ENCODE data around the gene NDUFAF2. TPM values are rescaled to one million over a fixed set of nuclear protein-coding genes. Genes with fewer than 3 reads are reported as not detected.

NDUFAF2 gene
- total and polyA plus RNA-seq, 7 donors, result 32.1 to 87.2 (median 57.4) TPM

DNA sequence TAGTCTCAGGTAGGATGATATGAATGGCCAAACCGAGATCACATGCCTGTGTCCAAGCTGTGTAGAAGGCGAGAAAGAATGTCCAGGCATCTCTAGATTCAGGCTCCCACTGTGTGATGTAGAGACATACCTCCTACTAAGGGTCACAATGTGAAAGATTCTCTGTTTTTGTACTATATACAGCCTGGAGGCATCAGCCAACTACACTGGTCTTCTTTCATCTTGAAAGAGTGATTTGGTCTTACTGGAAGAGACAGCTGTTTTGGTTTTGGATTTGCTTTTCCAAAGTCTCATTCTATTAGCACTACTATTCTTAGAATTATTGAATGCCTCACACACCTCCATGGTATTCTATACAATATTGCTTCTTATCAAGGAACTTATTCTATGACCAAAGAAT is 26.5 kb upstream of the NDUFAF2 start:
- Histone ChIP-seq H3K4me1 (no peaks in the 10 kb centered on the region), H3K9me3 (no peaks in the 10 kb centered on the region), H3K27ac (no peak overlapping the region), H3K27me3 (ENCODE audit: insufficient read depth in 3 of 3, low read length in 2 of 3) (no peaks in the 10 kb centered on the region), H3K4me3 (no peak overlapping the region), H3K36me3 (ENCODE audit: insufficient read depth in 1 of 2, low read depth in 1 of 2) (peaks cover 0 to 58% of the 10 kb centered on the region in 2 donors)
- intact Hi-C loops (cut with DNase I), result no loop called here
- TF ChIP-seq, protein P1, sequence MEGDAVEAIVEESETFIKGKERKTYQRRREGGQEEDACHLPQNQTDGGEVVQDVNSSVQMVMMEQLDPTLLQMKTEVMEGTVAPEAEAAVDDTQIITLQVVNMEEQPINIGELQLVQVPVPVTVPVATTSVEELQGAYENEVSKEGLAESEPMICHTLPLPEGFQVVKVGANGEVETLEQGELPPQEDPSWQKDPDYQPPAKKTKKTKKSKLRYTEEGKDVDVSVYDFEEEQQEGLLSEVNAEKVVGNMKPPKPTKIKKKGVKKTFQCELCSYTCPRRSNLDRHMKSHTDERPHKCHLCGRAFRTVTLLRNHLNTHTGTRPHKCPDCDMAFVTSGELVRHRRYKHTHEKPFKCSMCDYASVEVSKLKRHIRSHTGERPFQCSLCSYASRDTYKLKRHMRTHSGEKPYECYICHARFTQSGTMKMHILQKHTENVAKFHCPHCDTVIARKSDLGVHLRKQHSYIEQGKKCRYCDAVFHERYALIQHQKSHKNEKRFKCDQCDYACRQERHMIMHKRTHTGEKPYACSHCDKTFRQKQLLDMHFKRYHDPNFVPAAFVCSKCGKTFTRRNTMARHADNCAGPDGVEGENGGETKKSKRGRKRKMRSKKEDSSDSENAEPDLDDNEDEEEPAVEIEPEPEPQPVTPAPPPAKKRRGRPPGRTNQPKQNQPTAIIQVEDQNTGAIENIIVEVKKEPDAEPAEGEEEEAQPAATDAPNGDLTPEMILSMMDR (IDR thresholded peaks at IDR 0.05), result no peak
- ATAC-seq (no peak), DNase-seq (no peak)
- 97 to 100% (median 97%) methylated on average over 2 of the region's 2 CpGs for WGBS, 3 donors

DNA sequence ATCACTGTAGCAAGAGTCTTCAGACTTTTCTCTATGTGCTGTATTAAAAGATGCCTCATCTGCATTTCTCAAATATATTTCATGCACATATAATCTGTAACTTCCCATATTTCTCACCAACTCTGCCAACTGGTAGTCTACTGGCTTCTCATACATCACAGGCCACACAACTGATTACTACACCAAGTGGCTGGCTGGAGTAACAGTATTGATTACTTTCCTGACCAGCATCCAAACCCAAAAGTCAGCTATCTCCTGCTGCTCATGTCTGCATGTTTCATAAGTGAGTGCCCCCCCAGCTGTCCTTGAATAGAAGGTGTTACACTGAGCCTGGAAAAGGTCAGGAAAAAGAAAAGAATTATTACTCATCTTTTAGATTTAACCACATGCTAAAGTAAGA is 17.6 kb upstream of the NDUFAF2 start:
- Histone ChIP-seq H3K36me3 (ENCODE audit: insufficient read depth in 1 of 2, low read depth in 1 of 2) (peaks cover 0 to 30% of the 10 kb centered on the region in 2 donors), H3K27ac (no peak overlapping the region), H3K27me3 (ENCODE audit: insufficient read depth in 3 of 3, low read length in 2 of 3) (no peaks in the 10 kb centered on the region), H3K9me3 (no peaks in the 10 kb centered on the region), H3K4me1 (no peaks in the 10 kb centered on the region), H3K4me3 (no peak overlapping the region)
- intact Hi-C loops (cut with DNase I), result no loop called here
- DNase-seq, result no peak
- no peak for ATAC-seq
- TF ChIP-seq, protein P1 (IDR thresholded peaks at IDR 0.05), result no peak

DNA sequence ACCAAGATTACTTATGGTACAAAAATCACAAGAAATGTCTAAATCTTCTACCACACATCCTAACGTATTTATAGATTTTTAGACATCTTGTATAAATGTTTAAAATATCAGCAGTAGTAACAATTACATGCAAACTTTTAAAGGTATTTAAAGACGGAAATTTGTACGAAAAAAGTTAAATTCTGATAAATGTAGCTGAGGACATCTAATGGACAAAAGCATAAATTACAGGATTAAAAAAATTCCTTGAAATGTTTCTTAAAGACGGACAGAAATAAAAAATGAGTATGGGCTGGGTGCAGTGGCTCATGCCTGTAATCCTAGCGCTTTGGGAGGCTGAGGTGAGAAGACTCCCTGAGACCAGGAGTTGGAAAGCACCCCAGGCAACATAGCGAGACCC is 16.0 kb upstream of the NDUFAF2 start:
- Histone ChIP-seq H3K4me3 (no peak overlapping the region), H3K4me1 (no peaks in the 10 kb centered on the region), H3K27me3 (ENCODE audit: insufficient read depth in 3 of 3, low read length in 2 of 3) (no peaks in the 10 kb centered on the region), H3K36me3 (ENCODE audit: insufficient read depth in 1 of 2, low read depth in 1 of 2) (peaks cover 0 to 27% of the 10 kb centered on the region in 2 donors), H3K9me3 (no peaks in the 10 kb centered on the region), H3K27ac (no peak overlapping the region)
- no peak for DNase-seq
- WGBS, 3 donors, result 77 to 86% (median 79%) methylated on average over 6 of the region's 6 CpGs
- no peak for ATAC-seq
- TF ChIP-seq, protein P1 (IDR thresholded peaks at IDR 0.05), result no peak
- intact Hi-C loops (cut with DNase I), result no loop called here

DNA sequence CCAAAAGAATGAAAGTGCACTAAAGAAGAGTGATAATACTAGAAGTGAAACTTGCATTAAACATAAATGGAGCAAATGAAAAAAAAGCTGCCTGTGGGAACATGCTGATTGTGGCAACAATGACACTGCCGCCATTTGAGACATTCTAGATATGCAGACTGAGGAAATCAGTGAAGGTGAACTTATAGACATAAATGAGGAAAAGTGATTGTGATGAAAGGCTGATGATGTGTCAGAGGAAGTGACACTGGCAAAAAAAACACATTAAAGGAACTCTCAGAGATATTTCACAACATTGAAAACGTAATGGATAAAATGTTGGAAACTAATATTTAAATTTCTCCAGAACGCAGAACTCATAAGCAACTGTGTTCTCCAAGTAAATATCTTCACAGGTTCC is 1.4 kb upstream of the NDUFAF2 start:
- TF ChIP-seq, protein P1 (IDR thresholded peaks at IDR 0.05), result no peak
- Histone ChIP-seq H3K4me1 (peaks cover 16% of the 10 kb centered on the region), H3K27ac (no peak overlapping the region), H3K36me3 (ENCODE audit: insufficient read depth in 1 of 2, low read depth in 1 of 2) (no peaks in the 10 kb centered on the region), H3K9me3 (no peaks in the 10 kb centered on the region), H3K4me3 (peak overlapping the region; percentile 83), H3K27me3 (ENCODE audit: insufficient read depth in 3 of 3, low read length in 2 of 3) (no peaks in the 10 kb centered on the region)
- 61 to 79% (median 78%) methylated on average over 3 of the region's 3 CpGs for WGBS, 3 donors
- no peak for ATAC-seq
- intact Hi-C loops (cut with DNase I), result loop anchor here (10.0 kb wide), 1 partner anchor 221 kb away; the partner anchor contains the start of gene SMIM15 (in 2 of the 2)
- no peak for DNase-seq

DNA sequence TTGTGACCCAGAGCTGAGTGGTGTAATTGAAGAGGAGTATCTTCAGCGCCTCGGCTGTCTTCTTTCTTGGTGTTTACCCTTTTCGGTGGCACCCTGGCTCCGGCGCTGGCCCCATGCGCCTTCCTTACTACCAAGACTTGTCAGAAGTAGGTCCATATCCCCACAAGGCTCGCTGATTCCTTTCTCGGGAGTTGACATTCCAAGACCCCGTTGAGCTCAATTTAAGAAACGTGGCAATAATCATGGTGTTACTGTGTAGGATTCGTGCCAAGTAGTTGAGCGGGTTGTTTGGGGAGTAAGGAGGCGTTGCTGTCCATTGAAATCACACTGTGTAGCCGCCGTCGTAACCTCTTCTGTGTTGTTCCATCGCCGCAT is 795 bp downstream of the NDUFAF2 start:
- Histone ChIP-seq H3K9me3 (no peaks in the 10 kb centered on the region), H3K27me3 (ENCODE audit: insufficient read depth in 3 of 3, low read length in 2 of 3) (no peaks in the 10 kb centered on the region), H3K27ac (peak overlapping the region; percentile 89), H3K4me1 (peaks cover 16% of the 10 kb centered on the region), H3K4me3 (peak overlapping the region; percentile 83), H3K36me3 (ENCODE audit: insufficient read depth in 1 of 2, low read depth in 1 of 2) (no peaks in the 10 kb centered on the region)
- intact Hi-C loops (cut with DNase I), result loop anchor here (10.0 kb wide), 1 partner anchor 219 kb away; the partner anchor contains the start of gene SMIM15 (in 2 of the 2)
- ATAC-seq, result peak; percentile 20 to 52 (median 34)
- 0 to 2% (median 1%) methylated on average over 18 of the region's 18 CpGs for WGBS, 3 donors
- TF ChIP-seq, protein P1 (IDR thresholded peaks at IDR 0.05), result no peak
- DNase-seq, result peak in 1 of 2 donors; percentile 51

Measured in psoas muscle (tissue), 8 donors.